Cortex of kidney (tissue), 1 donor: ENCODE data around the gene ERRFI1.

Source experiments
- DNase-seq: peaks from one replicate; lab custom pipeline; 2025; lab: John Stamatoyannopoulos, UW

Gene ERRFI1

GRCh38 chr1:8018492-8019228 is 7.4 kb downstream of the ERRFI1 start:
- no peak for DNase-seq

- DNase-seq, result no peak
Observed at GRCh38 chr1:8017495-8018197, 8.5 kb downstream of the ERRFI1 start.

- DNase-seq, result no peak
Observed at GRCh38 chr1:8016895-8017241, 9.2 kb downstream of the ERRFI1 start.

GRCh38 chr1:8016210-8016894 is 9.8 kb downstream of the ERRFI1 start:
- no peak for DNase-seq

- no peak for DNase-seq
Observed at GRCh38 chr1:8015809-8016165, 10.3 kb downstream of the ERRFI1 start.

- DNase-seq, result no peak
Observed at GRCh38 chr1:8015036-8015808, 10.9 kb downstream of the ERRFI1 start.

GRCh38 chr1:8014381-8014988 is 11.6 kb downstream of the ERRFI1 start:
- DNase-seq, result no peak

GRCh38 chr1:8013800-8014199 is 12.3 kb downstream of the ERRFI1 start:
- DNase-seq, result no peak

- no peak for DNase-seq
Observed at GRCh38 chr1:8013399-8013798, 12.7 kb downstream of the ERRFI1 start.

- DNase-seq, result no peak
Observed at GRCh38 chr1:8012955-8013354, 13.2 kb downstream of the ERRFI1 start.

- no peak for DNase-seq
Observed at GRCh38 chr1:8011923-8012858, 13.9 kb downstream of the ERRFI1 start.

GRCh38 chr1:8011016-8011415 is 15.1 kb downstream of the ERRFI1 start:
- DNase-seq, result no peak

- DNase-seq, result no peak
Observed at GRCh38 chr1:8010080-8010664, 15.9 kb downstream of the ERRFI1 start.

GRCh38 chr1:8009043-8010002 is 16.8 kb downstream of the ERRFI1 start:
- DNase-seq, result no peak

- DNase-seq, result no peak
Observed at GRCh38 chr1:8006037-8006963, 19.8 kb downstream of the ERRFI1 start.

- no peak for DNase-seq
Observed at GRCh38 chr1:8004803-8005573, 21.1 kb downstream of the ERRFI1 start.

- DNase-seq, result no peak
Observed at GRCh38 chr1:8004113-8004802, 21.9 kb downstream of the ERRFI1 start.
